ENCODE data around the gene GALNT1.

Gene GALNT1

GRCh38 chr18:35682281-35682867 is 100.8 kb downstream of the GALNT1 start:
- Histone ChIP-seq H3K36me3 (ENCODE audit: control insufficient read depth in 1 of 2, insufficient read depth in 2 of 2, low read length in 2 of 2) (peaks cover 11 to 14% of the 10 kb centered on the region in 2 donors), H3K4me1 (ENCODE audit: control insufficient read depth in 1 of 2, insufficient read depth in 2 of 2, low read length in 2 of 2) (peaks cover 0 to 5% of the 10 kb centered on the region in 2 donors), H3K27me3 (ENCODE audit: low read depth, low read length) (no peaks in the 10 kb centered on the region), H3K4me3 (ENCODE audit: low read depth in 1 of 2, low read length in 2 of 2) (no peak overlapping the region), H3K9me3 (ENCODE audit: control insufficient read depth in 1 of 2, low read length in 2 of 2) (no peaks in the 10 kb centered on the region), H3K27ac (ENCODE audit: low read length) (no peak overlapping the region)

GRCh38 chr18:35683021-35683420 is 101.5 kb downstream of the GALNT1 start:
- H3K27me3 ChIP-seq (ENCODE audit: low read depth, low read length), result no peaks in the 10 kb centered on the region
- peaks cover 0 to 5% of the 10 kb centered on the region in 2 donors for H3K4me1 ChIP-seq (ENCODE audit: control insufficient read depth in 1 of 2, insufficient read depth in 2 of 2, low read length in 2 of 2)
- H3K4me3 ChIP-seq (ENCODE audit: low read depth in 1 of 2, low read length in 2 of 2), result no peak overlapping the region
- H3K36me3 ChIP-seq (ENCODE audit: control insufficient read depth in 1 of 2, insufficient read depth in 2 of 2, low read length in 2 of 2), result peaks cover 10 to 14% of the 10 kb centered on the region in 2 donors
- H3K27ac ChIP-seq (ENCODE audit: low read length), result no peak overlapping the region
- no peaks in the 10 kb centered on the region for H3K9me3 ChIP-seq (ENCODE audit: control insufficient read depth in 1 of 2, low read length in 2 of 2)

- Histone ChIP-seq H3K36me3 (ENCODE audit: control insufficient read depth in 1 of 2, insufficient read depth in 2 of 2, low read length in 2 of 2) (peaks cover 18 to 20% of the 10 kb centered on the region in 2 donors), H3K27ac (ENCODE audit: low read length) (no peak overlapping the region)
Measured at GRCh38 chr18:35688757-35689156, 107.2 kb downstream of the GALNT1 start.

GRCh38 chr18:35689728-35690127 is 108.2 kb downstream of the GALNT1 start:
- Histone ChIP-seq H3K9me3 (ENCODE audit: control insufficient read depth in 1 of 2, low read length in 2 of 2) (no peaks in the 10 kb centered on the region), H3K36me3 (ENCODE audit: control insufficient read depth in 1 of 2, insufficient read depth in 2 of 2, low read length in 2 of 2) (peaks cover 8 to 20% of the 10 kb centered on the region in 2 donors), H3K27ac (ENCODE audit: low read length) (no peak overlapping the region), H3K27me3 (ENCODE audit: low read depth, low read length) (no peaks in the 10 kb centered on the region), H3K4me3 (ENCODE audit: low read depth in 1 of 2, low read length in 2 of 2) (no peak overlapping the region), H3K4me1 (ENCODE audit: control insufficient read depth in 1 of 2, insufficient read depth in 2 of 2, low read length in 2 of 2) (peaks cover 0 to 5% of the 10 kb centered on the region in 2 donors)

More at GRCh38 chr18:35688757-35689156, 107.2 kb downstream of the GALNT1 start:
- no peaks in the 10 kb centered on the region for H3K4me1 ChIP-seq (ENCODE audit: control insufficient read depth in 1 of 2, insufficient read depth in 2 of 2, low read length in 2 of 2)
- H3K9me3 ChIP-seq (ENCODE audit: control insufficient read depth in 1 of 2, low read length in 2 of 2), result no peaks in the 10 kb centered on the region
- H3K27me3 ChIP-seq (ENCODE audit: low read depth, low read length), result no peaks in the 10 kb centered on the region
- no peak overlapping the region for H3K4me3 ChIP-seq (ENCODE audit: low read depth in 1 of 2, low read length in 2 of 2)

DNA sequence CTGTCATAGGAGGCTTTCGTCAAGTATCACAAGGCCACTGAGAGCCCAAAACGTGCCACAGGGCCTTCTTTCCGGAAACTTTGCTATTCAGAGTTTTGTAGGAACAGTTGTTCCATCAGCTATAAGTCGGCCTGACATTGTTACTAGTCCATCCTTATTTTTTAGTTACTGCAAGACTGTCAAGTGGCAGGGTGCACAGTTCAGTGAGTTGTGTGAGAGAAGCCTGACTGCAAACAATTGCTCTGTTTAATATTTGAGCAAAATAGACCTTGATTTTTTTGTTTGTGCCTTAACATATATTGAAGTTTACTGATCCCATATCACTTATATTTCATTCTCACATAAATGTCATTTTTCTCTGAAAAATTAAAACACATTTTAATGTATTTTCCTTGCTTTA is 110.1 kb downstream of the GALNT1 start:
- Histone ChIP-seq H3K9me3 (ENCODE audit: control insufficient read depth in 1 of 2, low read length in 2 of 2) (no peaks in the 10 kb centered on the region), H3K4me3 (ENCODE audit: low read depth in 1 of 2, low read length in 2 of 2) (no peak overlapping the region), H3K27ac (ENCODE audit: low read length) (no peak overlapping the region), H3K36me3 (ENCODE audit: control insufficient read depth in 1 of 2, insufficient read depth in 2 of 2, low read length in 2 of 2) (peaks cover 4 to 20% of the 10 kb centered on the region in 2 donors), H3K27me3 (ENCODE audit: low read depth, low read length) (no peaks in the 10 kb centered on the region), H3K4me1 (ENCODE audit: control insufficient read depth in 1 of 2, insufficient read depth in 2 of 2, low read length in 2 of 2) (peaks cover 0 to 5% of the 10 kb centered on the region in 2 donors)

DNA sequence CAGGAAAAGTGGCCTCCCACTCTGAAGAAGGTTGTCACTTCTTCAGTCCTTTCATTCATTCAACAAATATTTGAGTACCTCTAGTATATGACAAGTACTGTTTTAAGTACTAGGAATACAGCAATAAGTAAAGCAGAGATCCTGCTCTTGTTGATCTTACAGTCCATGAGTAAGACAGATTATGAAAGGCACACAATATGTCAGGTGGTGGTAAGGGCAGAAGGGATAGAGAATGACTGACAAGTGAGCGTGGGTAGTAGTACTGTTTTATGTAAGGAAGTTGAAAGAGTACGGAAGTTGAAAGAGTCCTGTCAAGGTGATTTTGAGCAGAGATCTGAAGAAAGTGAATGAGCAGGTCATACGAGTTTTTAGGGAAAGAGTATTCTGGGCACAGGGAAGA is 111.3 kb downstream of the GALNT1 start:
- no peak overlapping the region for H3K27ac ChIP-seq (ENCODE audit: low read length)
- H3K27me3 ChIP-seq (ENCODE audit: low read depth, low read length), result no peaks in the 10 kb centered on the region
- H3K4me3 ChIP-seq (ENCODE audit: low read depth in 1 of 2, low read length in 2 of 2), result no peak overlapping the region
- peaks cover 0 to 5% of the 10 kb centered on the region in 2 donors for H3K4me1 ChIP-seq (ENCODE audit: control insufficient read depth in 1 of 2, insufficient read depth in 2 of 2, low read length in 2 of 2)
- H3K36me3 ChIP-seq (ENCODE audit: control insufficient read depth in 1 of 2, insufficient read depth in 2 of 2, low read length in 2 of 2), result peaks cover 4 to 16% of the 10 kb centered on the region in 2 donors
- no peaks in the 10 kb centered on the region for H3K9me3 ChIP-seq (ENCODE audit: control insufficient read depth in 1 of 2, low read length in 2 of 2)

- Histone ChIP-seq H3K27me3 (ENCODE audit: low read depth, low read length) (no peaks in the 10 kb centered on the region), H3K4me3 (ENCODE audit: low read depth in 1 of 2, low read length in 2 of 2) (no peak overlapping the region), H3K36me3 (ENCODE audit: control insufficient read depth in 1 of 2, insufficient read depth in 2 of 2, low read length in 2 of 2) (peaks cover 4 to 16% of the 10 kb centered on the region in 2 donors), H3K9me3 (ENCODE audit: control insufficient read depth in 1 of 2, low read length in 2 of 2) (no peaks in the 10 kb centered on the region), H3K27ac (ENCODE audit: low read length) (no peak overlapping the region), H3K4me1 (ENCODE audit: control insufficient read depth in 1 of 2, insufficient read depth in 2 of 2, low read length in 2 of 2) (peaks cover 0 to 5% of the 10 kb centered on the region in 2 donors)
Measured at GRCh38 chr18:35693829-35694228, 112.3 kb downstream of the GALNT1 start.

DNA sequence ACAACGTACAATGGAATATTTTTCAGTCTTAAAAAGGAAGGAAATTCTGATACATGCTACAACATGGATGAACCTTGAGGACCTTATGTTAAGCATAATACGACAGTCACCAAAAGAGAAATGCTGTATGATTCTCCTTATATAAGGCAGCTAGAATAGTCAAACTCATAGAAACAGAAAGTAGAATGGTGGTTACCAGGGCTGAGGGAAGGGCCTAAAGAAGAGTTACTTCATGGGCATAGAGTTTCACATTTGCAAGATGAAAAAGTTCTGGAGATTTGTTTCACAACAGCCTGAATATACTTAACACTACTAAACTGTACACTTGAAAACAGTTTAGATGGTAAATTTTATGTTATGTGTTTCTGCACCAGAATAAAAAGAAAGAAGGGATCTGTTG is 113.3 kb downstream of the GALNT1 start:
- Histone ChIP-seq H3K36me3 (ENCODE audit: control insufficient read depth in 1 of 2, insufficient read depth in 2 of 2, low read length in 2 of 2) (peaks cover 4 to 16% of the 10 kb centered on the region in 2 donors), H3K4me1 (ENCODE audit: control insufficient read depth in 1 of 2, insufficient read depth in 2 of 2, low read length in 2 of 2) (peaks cover 0 to 5% of the 10 kb centered on the region in 2 donors), H3K9me3 (ENCODE audit: control insufficient read depth in 1 of 2, low read length in 2 of 2) (no peaks in the 10 kb centered on the region), H3K27me3 (ENCODE audit: low read depth, low read length) (no peaks in the 10 kb centered on the region), H3K27ac (ENCODE audit: low read length) (no peak overlapping the region), H3K4me3 (ENCODE audit: low read depth in 1 of 2, low read length in 2 of 2) (no peak overlapping the region)

GRCh38 chr18:35695384-35695783 is 113.8 kb downstream of the GALNT1 start:
- Histone ChIP-seq H3K4me1 (ENCODE audit: control insufficient read depth in 1 of 2, insufficient read depth in 2 of 2, low read length in 2 of 2) (peaks cover 0 to 5% of the 10 kb centered on the region in 2 donors), H3K27ac (ENCODE audit: low read length) (no peak overlapping the region), H3K4me3 (ENCODE audit: low read depth in 1 of 2, low read length in 2 of 2) (no peak overlapping the region), H3K36me3 (ENCODE audit: control insufficient read depth in 1 of 2, insufficient read depth in 2 of 2, low read length in 2 of 2) (peaks cover 4 to 18% of the 10 kb centered on the region in 2 donors), H3K9me3 (ENCODE audit: control insufficient read depth in 1 of 2, low read length in 2 of 2) (no peaks in the 10 kb centered on the region), H3K27me3 (ENCODE audit: low read depth, low read length) (no peaks in the 10 kb centered on the region)

GRCh38 chr18:35695803-35696202 is 114.3 kb downstream of the GALNT1 start:
- Histone ChIP-seq H3K9me3 (ENCODE audit: control insufficient read depth in 1 of 2, low read length in 2 of 2) (no peaks in the 10 kb centered on the region), H3K4me1 (ENCODE audit: control insufficient read depth in 1 of 2, insufficient read depth in 2 of 2, low read length in 2 of 2) (peaks cover 0 to 5% of the 10 kb centered on the region in 2 donors), H3K4me3 (ENCODE audit: low read depth in 1 of 2, low read length in 2 of 2) (no peak overlapping the region), H3K27ac (ENCODE audit: low read length) (no peak overlapping the region), H3K27me3 (ENCODE audit: low read depth, low read length) (no peaks in the 10 kb centered on the region), H3K36me3 (ENCODE audit: control insufficient read depth in 1 of 2, insufficient read depth in 2 of 2, low read length in 2 of 2) (peaks cover 4 to 14% of the 10 kb centered on the region in 2 donors)

- no peak overlapping the region for H3K4me3 ChIP-seq (ENCODE audit: low read depth in 1 of 2, low read length in 2 of 2)
- peaks cover 4 to 10% of the 10 kb centered on the region in 2 donors for H3K36me3 ChIP-seq (ENCODE audit: control insufficient read depth in 1 of 2, insufficient read depth in 2 of 2, low read length in 2 of 2)
- H3K4me1 ChIP-seq (ENCODE audit: control insufficient read depth in 1 of 2, insufficient read depth in 2 of 2, low read length in 2 of 2), result peaks cover 0 to 5% of the 10 kb centered on the region in 2 donors
- no peak overlapping the region for H3K27ac ChIP-seq (ENCODE audit: low read length)
- H3K27me3 ChIP-seq (ENCODE audit: low read depth, low read length), result no peaks in the 10 kb centered on the region
- no peaks in the 10 kb centered on the region for H3K9me3 ChIP-seq (ENCODE audit: control insufficient read depth in 1 of 2, low read length in 2 of 2)
Measured at GRCh38 chr18:35696307-35696706, 114.8 kb downstream of the GALNT1 start.

- Histone ChIP-seq H3K4me1 (ENCODE audit: control insufficient read depth in 1 of 2, insufficient read depth in 2 of 2, low read length in 2 of 2) (peaks cover 0 to 5% of the 10 kb centered on the region in 2 donors), H3K27me3 (ENCODE audit: low read depth, low read length) (no peaks in the 10 kb centered on the region), H3K9me3 (ENCODE audit: control insufficient read depth in 1 of 2, low read length in 2 of 2) (no peaks in the 10 kb centered on the region), H3K36me3 (ENCODE audit: control insufficient read depth in 1 of 2, insufficient read depth in 2 of 2, low read length in 2 of 2) (peaks cover 3 to 5% of the 10 kb centered on the region in 2 donors), H3K4me3 (ENCODE audit: low read depth in 1 of 2, low read length in 2 of 2) (no peak overlapping the region), H3K27ac (ENCODE audit: low read length) (no peak overlapping the region)
Measured at GRCh38 chr18:35697869-35698268, 116.3 kb downstream of the GALNT1 start.
